ENCODE measurements around the gene AOC3.

GRCh38 chr17:42843358-42843934, 7.6 kb upstream of the AOC3 start:
- TF ChIP-seq CTCF (IDR thresholded peaks at IDR 0.05; ENCODE audit: borderline replicate concordance, extremely low read depth, low read length, poor library complexity, severe bottlenecking) (peak; percentile 77), EZH2 (IDR thresholded peaks at IDR 0.05; ENCODE audit: borderline replicate concordance, low read depth, low read length, severe bottlenecking) (no peak)
